ENCODE data around the gene CTBP1.

The CTBP1 gene

GRCh38 chr4:1249148-1249730, 309 bp upstream of the CTBP1 start:
- TF ChIP-seq CTCF (conservative IDR thresholded peaks at IDR 0.05) (no peak), ZFX (IDR thresholded peaks at IDR 0.05) (peak; percentile 80)

GRCh38 chr4:1247864-1248244, 1.1 kb downstream of the CTBP1 start:
- peak overlapping the region; percentile 98 for H3K27ac ChIP-seq

More at GRCh38 chr4:1249148-1249730, 309 bp upstream of the CTBP1 start:
- H3K27ac ChIP-seq, result peak overlapping the region; percentile 98

GRCh38 chr4:1246901-1247863, 1.7 kb downstream of the CTBP1 start:
- H3K27ac ChIP-seq, result peak overlapping the region; percentile 98
- TF ChIP-seq CTCF (conservative IDR thresholded peaks at IDR 0.05), result no peak
- TF ChIP-seq ZFX (IDR thresholded peaks at IDR 0.05), result no peak

More at GRCh38 chr4:1247864-1248244, 1.1 kb downstream of the CTBP1 start:
- no peak for TF ChIP-seq CTCF (conservative IDR thresholded peaks at IDR 0.05)
- peak; percentile 81; the same call in 1 of the 2 replicates for TF ChIP-seq ZFX (IDR thresholded peaks at IDR 0.05)

GRCh38 chr4:1246111-1246881, 2.6 kb downstream of the CTBP1 start:
- peak overlapping the region; percentile 98 for H3K27ac ChIP-seq
- TF ChIP-seq CTCF (conservative IDR thresholded peaks at IDR 0.05) (no peak), ZFX (IDR thresholded peaks at IDR 0.05) (no peak)

GRCh38 chr4:1245481-1246051, 3.4 kb downstream of the CTBP1 start:
- peak overlapping the region; percentile 98 for H3K27ac ChIP-seq
- TF ChIP-seq CTCF (conservative IDR thresholded peaks at IDR 0.05) (no peak), ZFX (IDR thresholded peaks at IDR 0.05) (no peak)

GRCh38 chr4:1244978-1245471, 3.9 kb downstream of the CTBP1 start:
- H3K27ac ChIP-seq, result peak overlapping the region; percentile 98
- TF ChIP-seq CTCF (conservative IDR thresholded peaks at IDR 0.05), result no peak
- TF ChIP-seq ZFX (IDR thresholded peaks at IDR 0.05), result peak; percentile 36; the same call in 1 of the 2 replicates
